Measurements from ENCODE around the gene FKBP6. TPM values are rescaled to one million over a fixed set of nuclear protein-coding genes. Genes with fewer than 3 reads are reported as not detected.

The FKBP6 gene
- total RNA-seq, 1 experiment from 2014 or later, result 0.11 TPM

DNA sequence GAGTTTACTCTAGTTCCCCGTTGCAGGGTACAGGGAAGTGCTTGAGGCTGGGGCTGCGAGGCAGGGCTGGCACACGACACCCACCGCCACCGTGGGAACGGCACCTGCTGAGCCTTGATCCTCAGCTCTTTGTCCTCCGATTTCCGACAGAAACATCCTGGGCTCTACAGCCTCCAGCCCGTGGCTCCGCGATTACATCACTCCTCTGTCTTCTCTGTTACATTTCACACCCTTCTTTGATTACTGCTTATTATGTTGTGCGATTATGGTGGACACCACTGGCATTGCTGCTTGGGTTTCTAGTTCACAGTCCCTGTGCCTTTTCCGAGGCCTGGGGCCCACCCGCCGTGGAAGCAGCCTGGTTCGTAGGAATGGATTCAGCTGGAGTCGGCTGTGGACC lies 26.9 kb downstream of the FKBP6 start:
- ChIA-PET CTCF (interaction anchor here (1.2 to 1.6 kb wide), 2 partner anchors 12 to 31 kb away, joined by 3 to 6 read pairs; no protein-coding TSS in a partner anchor), POLR2A (no interaction called here)
- TF ChIP-seq, protein P1, sequence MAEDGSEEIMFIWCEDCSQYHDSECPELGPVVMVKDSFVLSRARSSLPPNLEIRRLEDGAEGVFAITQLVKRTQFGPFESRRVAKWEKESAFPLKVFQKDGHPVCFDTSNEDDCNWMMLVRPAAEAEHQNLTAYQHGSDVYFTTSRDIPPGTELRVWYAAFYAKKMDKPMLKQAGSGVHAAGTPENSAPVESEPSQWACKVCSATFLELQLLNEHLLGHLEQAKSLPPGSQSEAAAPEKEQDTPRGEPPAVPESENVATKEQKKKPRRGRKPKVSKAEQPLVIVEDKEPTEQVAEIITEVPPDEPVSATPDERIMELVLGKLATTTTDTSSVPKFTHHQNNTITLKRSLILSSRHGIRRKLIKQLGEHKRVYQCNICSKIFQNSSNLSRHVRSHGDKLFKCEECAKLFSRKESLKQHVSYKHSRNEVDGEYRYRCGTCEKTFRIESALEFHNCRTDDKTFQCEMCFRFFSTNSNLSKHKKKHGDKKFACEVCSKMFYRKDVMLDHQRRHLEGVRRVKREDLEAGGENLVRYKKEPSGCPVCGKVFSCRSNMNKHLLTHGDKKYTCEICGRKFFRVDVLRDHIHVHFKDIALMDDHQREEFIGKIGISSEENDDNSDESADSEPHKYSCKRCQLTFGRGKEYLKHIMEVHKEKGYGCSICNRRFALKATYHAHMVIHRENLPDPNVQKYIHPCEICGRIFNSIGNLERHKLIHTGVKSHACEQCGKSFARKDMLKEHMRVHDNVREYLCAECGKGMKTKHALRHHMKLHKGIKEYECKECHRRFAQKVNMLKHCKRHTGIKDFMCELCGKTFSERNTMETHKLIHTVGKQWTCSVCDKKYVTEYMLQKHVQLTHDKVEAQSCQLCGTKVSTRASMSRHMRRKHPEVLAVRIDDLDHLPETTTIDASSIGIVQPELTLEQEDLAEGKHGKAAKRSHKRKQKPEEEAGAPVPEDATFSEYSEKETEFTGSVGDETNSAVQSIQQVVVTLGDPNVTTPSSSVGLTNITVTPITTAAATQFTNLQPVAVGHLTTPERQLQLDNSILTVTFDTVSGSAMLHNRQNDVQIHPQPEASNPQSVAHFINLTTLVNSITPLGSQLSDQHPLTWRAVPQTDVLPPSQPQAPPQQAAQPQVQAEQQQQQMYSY (CRISPR knock-in tag; IDR thresholded peaks at IDR 0.05), result no peak
- no peak for TF ChIP-seq SP1 (CRISPR knock-in tag; conservative IDR thresholded peaks at IDR 0.05)
- TF ChIP-seq, protein P2, sequence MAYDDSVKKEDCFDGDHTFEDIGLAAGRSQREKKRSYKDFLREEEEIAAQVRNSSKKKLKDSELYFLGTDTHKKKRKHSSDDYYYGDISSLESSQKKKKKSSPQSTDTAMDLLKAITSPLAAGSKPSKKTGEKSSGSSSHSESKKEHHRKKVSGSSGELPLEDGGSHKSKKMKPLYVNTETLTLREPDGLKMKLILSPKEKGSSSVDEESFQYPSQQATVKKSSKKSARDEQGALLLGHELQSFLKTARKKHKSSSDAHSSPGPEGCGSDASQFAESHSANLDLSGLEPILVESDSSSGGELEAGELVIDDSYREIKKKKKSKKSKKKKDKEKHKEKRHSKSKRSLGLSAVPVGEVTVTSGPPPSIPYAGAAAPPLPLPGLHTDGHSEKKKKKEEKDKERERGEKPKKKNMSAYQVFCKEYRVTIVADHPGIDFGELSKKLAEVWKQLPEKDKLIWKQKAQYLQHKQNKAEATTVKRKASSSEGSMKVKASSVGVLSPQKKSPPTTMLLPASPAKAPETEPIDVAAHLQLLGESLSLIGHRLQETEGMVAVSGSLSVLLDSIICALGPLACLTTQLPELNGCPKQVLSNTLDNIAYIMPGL (CRISPR knock-in tag; IDR thresholded peaks at IDR 0.05), result no peak
- 0 out of 2 replicates have a peak, but pooled peaks have one; percentile 35 for TF ChIP-seq FOXP1 (CRISPR knock-in tag; IDR thresholded peaks at IDR 0.05; ENCODE audit: borderline replicate concordance)
- DNase-seq (ENCODE audit: low spot score) (no peak), ATAC-seq (no peak)
- Mint-ChIP-seq H3K27ac (no peak overlapping the region), H3K9me3 (peaks cover 15% of the 10 kb centered on the region), H3K27me3 (ENCODE audit: low read depth) (no peaks in the 10 kb centered on the region), H3K4me1 (peaks cover 23% of the 10 kb centered on the region), H3K4me3 (no peak overlapping the region), H3K36me3 (peaks cover 11% of the 10 kb centered on the region)

DNA sequence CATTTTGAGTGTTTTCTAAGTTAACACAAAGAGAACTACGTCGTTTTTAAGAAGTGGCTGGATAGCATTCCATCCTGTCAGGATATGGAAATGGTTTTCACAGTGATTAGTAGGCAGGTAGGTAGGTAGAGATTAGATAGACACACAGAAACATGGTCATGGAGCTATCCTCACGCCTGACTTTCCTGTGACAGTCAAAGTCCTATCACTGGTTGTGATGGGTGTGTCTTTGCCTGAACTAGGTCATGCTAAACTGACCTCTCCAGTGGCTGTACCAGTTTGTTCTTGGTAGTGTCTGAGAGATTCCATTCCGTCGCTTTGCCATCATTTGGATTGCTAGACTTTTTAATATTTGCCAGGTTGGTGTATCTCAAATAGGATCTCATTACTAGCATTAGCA lies 28.2 kb downstream of the FKBP6 start:
- Mint-ChIP-seq H3K36me3 (peaks cover 11% of the 10 kb centered on the region), H3K4me3 (no peak overlapping the region), H3K27ac (no peak overlapping the region), H3K27me3 (ENCODE audit: low read depth) (no peaks in the 10 kb centered on the region), H3K4me1 (peaks cover 14% of the 10 kb centered on the region), H3K9me3 (peaks cover 15% of the 10 kb centered on the region)
- CTCF ChIA-PET, result no interaction called here
- DNase-seq (ENCODE audit: low spot score), result no peak
- ATAC-seq, result no peak
- TF ChIP-seq ZNF263 (CRISPR knock-in tag; IDR thresholded peaks at IDR 0.05; ENCODE audit: low read depth) (no peak), CBFB (CRISPR knock-in tag; IDR thresholded peaks at IDR 0.05; ENCODE audit: low read depth) (no peak), ZNF138 (CRISPR knock-in tag; conservative IDR thresholded peaks at IDR 0.05) (no peak)
- TF ChIP-seq, protein P3, sequence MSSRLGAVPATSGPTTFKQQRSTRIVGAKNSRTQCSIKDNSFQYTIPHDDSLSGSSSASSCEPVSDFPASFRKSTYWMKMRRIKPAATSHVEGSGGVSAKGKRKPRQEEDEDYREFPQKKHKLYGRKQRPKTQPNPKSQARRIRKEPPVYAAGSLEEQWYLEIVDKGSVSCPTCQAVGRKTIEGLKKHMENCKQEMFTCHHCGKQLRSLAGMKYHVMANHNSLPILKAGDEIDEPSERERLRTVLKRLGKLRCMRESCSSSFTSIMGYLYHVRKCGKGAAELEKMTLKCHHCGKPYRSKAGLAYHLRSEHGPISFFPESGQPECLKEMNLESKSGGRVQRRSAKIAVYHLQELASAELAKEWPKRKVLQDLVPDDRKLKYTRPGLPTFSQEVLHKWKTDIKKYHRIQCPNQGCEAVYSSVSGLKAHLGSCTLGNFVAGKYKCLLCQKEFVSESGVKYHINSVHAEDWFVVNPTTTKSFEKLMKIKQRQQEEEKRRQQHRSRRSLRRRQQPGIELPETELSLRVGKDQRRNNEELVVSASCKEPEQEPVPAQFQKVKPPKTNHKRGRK (CRISPR knock-in tag; IDR thresholded peaks at IDR 0.05; ENCODE audit: borderline replicate concordance), result no peak
- TF ChIP-seq, protein P1 (CRISPR knock-in tag; IDR thresholded peaks at IDR 0.05), result no peak
- POLR2A ChIA-PET, result no interaction called here

DNA sequence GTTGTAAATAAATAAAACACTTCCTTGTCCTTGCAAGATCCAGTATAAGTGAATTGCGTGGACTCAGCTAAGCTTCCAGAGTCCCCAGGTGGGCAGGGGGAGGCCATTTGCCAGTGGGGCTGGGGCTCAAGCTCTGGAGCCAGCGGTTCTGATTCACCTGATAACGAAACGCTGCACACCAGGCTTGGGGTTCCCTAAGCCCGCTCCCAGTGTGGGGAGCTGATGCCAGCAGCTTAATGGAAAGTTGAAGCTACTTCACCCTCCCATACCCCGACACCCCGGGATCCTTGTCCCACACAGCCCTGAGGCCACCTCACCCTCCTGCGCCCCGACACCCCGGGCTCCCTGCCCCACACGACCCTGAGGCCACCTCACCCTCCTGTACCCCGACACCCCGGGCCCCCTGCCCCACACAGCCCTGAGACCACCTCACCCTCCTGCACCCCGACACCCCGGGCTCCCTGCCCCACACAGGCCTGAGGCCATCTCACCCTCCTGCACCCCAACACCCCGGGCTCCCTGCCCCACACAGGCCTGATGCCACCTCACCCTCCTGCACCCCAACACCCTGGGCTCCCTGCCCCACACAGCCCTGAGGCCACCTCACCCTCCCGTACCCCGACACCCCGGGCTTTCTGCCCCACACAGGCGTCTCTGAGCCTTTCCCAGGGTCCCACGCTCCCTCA lies 30.8 kb downstream of the FKBP6 start:
- Mint-ChIP-seq H3K9me3 (no peaks in the 10 kb centered on the region), H3K4me1 (peaks cover 5% of the 10 kb centered on the region; the same call in 1 of the 2 replicates), H3K36me3 (no peaks in the 10 kb centered on the region), H3K4me3 (no peak overlapping the region), H3K27ac (no peak overlapping the region), H3K27me3 (ENCODE audit: low read depth) (no peaks in the 10 kb centered on the region)
- ATAC-seq (no peak), DNase-seq (ENCODE audit: low spot score) (no peak)
- POLR2A ChIA-PET, result no interaction called here
- TF ChIP-seq TP53 (CRISPR knock-in tag; IDR thresholded peaks at IDR 0.05) (no peak), ZNF671 (CRISPR knock-in tag; IDR thresholded peaks at IDR 0.05) (no peak)
- TF ChIP-seq, protein P4, sequence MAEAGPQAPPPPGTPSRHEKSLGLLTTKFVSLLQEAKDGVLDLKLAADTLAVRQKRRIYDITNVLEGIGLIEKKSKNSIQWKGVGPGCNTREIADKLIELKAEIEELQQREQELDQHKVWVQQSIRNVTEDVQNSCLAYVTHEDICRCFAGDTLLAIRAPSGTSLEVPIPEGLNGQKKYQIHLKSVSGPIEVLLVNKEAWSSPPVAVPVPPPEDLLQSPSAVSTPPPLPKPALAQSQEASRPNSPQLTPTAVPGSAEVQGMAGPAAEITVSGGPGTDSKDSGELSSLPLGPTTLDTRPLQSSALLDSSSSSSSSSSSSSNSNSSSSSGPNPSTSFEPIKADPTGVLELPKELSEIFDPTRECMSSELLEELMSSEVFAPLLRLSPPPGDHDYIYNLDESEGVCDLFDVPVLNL (CRISPR knock-in tag; IDR thresholded peaks at IDR 0.05; ENCODE audit: borderline replicate concordance, low read depth), result no peak
- CTCF ChIA-PET, result interaction anchor here (2.1 to 2.5 kb wide), 2 partner anchors 16 to 34 kb away, joined by 9 to 14 read pairs; no protein-coding TSS in a partner anchor

Measured in WTC11 (cell line).